HG02678 (cell line): ENCODE results near the gene FAM107A.

Experiments used
- ATAC-seq: cut with Tn5 transposase; IDR thresholded peaks from one replicate; pipeline ENCODE4 v1.9.1; 2021; ENCODE audit warnings: mild to moderate bottlenecking, moderate library complexity; ENCODE audit not compliant: unreplicated experiment

FAM107A gene

GRCh38 chr3:58577269-58577821 is at the start of gene FAM107A:
FAM107A (minus strand) TSS chr3:58577391; CDS start chr3:58569860, 7,531 bp downstream.
- no peak for ATAC-seq

- no peak for ATAC-seq
These were observed 48.1 kb upstream of the FAM107A start for GRCh38 chr3:58625196-58625824.

- ATAC-seq: no peak
These were observed 47.4 kb upstream of the FAM107A start for GRCh38 chr3:58624550-58624949.

GRCh38 chr3:58623961-58624360 is 46.8 kb upstream of the FAM107A start:
- ATAC-seq: no peak

GRCh38 chr3:58623478-58623877 is 46.3 kb upstream of the FAM107A start:
- no peak for ATAC-seq

- ATAC-seq: no peak
These were observed 45.7 kb upstream of the FAM107A start for GRCh38 chr3:58622892-58623291.

GRCh38 chr3:58622436-58622835 is 45.2 kb upstream of the FAM107A start:
- no peak for ATAC-seq

GRCh38 chr3:58621086-58621830 is 44.1 kb upstream of the FAM107A start:
- no peak for ATAC-seq

- ATAC-seq: no peak
These were observed 43.2 kb upstream of the FAM107A start for GRCh38 chr3:58620421-58620820.

- no peak for ATAC-seq
These were observed 40.2 kb upstream of the FAM107A start for GRCh38 chr3:58617338-58617761.

- no peak for ATAC-seq
These were observed 36.3 kb upstream of the FAM107A start for GRCh38 chr3:58613236-58614132.

GRCh38 chr3:58612830-58613229 is 35.6 kb upstream of the FAM107A start:
- ATAC-seq: no peak

GRCh38 chr3:58609990-58610389 is 32.8 kb upstream of the FAM107A start:
- ATAC-seq: no peak

- ATAC-seq: no peak
These were observed 31.5 kb upstream of the FAM107A start for GRCh38 chr3:58608648-58609047.

GRCh38 chr3:58607816-58608215 is 30.6 kb upstream of the FAM107A start:
- no peak for ATAC-seq

- ATAC-seq: no peak
These were observed 29.5 kb upstream of the FAM107A start for GRCh38 chr3:58606693-58607092.

GRCh38 chr3:58604031-58604430 is 26.8 kb upstream of the FAM107A start:
- ATAC-seq: no peak

GRCh38 chr3:58603606-58604005 is 26.4 kb upstream of the FAM107A start:
- ATAC-seq: no peak

GRCh38 chr3:58597770-58598310 is 20.6 kb upstream of the FAM107A start:
- no peak for ATAC-seq

GRCh38 chr3:58596834-58597518 is 19.8 kb upstream of the FAM107A start:
- no peak for ATAC-seq
